GF-D8 (cell line): ENCODE measurements around the gene SMIM30.

Source experiments
- DNase-seq: peaks from one replicate; lab custom pipeline; 2025; lab: John Stamatoyannopoulos, UW

Gene SMIM30

GRCh38 chr7:113100121-113100603 lies 18.2 kb downstream of the SMIM30 start:
- no peak for DNase-seq

DNA sequence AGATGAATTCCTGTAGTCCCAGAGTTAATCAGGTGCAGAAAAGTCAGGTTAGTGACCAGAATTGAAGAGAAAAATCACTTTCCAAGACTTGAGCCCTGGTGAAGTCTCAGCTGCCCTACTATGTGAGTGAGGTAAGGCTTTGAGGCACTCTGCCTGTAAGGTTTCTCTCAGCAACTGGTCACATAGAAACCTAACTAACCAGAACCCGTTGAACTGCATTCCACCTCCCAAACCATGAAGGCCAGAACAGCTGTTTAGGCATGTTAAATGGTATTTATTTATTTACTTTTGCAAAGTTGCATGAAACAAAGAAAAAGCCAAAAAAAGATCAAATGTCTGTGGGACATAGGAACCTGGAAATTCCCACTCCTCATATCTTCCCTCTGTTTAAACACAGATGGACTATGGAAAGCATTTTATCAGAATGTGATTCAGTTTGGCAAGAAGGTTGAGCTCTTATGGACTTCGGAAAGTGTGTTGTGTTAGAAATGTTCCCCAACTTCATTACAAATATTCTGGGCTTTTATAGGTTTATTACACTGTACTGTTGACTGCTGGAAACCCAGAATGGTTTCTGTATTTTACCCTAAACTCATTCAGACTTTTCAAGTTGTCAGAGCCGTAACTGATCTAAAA lies 19.0 kb downstream of the SMIM30 start:
- DNase-seq, result no peak

- no peak for DNase-seq
These were observed 23.7 kb downstream of the SMIM30 start for GRCh38 chr7:113094517-113095249.

GRCh38 chr7:113093561-113093960 lies 24.8 kb downstream of the SMIM30 start:
- no peak for DNase-seq

- DNase-seq, result no peak
These were observed 25.6 kb downstream of the SMIM30 start for GRCh38 chr7:113092762-113093161.

GRCh38 chr7:113087071-113087998 lies 31.0 kb downstream of the SMIM30 start:
- DNase-seq, result no peak

GRCh38 chr7:113086431-113086888 lies 31.9 kb downstream of the SMIM30 start, which contains the start of gene GPR85:
GPR85 (minus strand) TSS chr7:113086827; CDS start chr7:113084721, 2,106 bp downstream.
- DNase-seq, result no peak

- DNase-seq, result no peak
These were observed 32.5 kb downstream of the SMIM30 start for GRCh38 chr7:113085781-113086390.

DNA sequence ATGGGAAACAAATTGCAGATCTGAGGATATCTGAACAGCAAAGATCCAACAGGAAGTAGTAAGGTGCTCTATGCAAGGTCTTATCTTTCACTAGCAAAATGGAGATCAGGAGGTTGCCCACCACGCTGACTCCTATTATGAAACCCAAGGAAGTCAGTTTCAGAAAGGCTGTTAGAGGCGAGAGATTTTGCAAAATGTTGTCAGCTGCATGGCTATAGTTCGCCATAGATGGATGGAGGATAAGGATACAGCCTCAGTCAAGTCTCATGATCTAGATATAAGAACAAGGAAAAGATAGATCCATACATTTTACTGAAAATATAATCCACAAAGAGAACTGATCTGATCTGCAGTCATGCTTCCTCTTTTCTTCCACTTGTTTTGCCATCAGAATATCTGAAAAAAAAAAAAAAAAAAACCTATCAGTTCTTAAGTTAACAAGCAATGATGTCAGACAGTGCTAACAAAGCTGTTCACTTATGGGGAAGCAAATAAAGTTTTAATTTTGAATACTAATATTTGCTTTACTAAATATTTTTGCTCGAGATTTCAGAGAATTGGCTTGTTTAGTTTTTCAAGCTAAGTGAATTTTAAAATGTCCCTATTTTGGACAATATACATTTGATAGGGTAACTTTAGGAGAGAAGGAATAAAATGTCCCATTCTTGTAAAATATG lies 33.7 kb downstream of the SMIM30 start:
- no peak for DNase-seq

- DNase-seq, result no peak
These were observed 34.4 kb downstream of the SMIM30 start for GRCh38 chr7:113083816-113084495.

GRCh38 chr7:113083132-113083815 lies 35.1 kb downstream of the SMIM30 start:
- no peak for DNase-seq

DNA sequence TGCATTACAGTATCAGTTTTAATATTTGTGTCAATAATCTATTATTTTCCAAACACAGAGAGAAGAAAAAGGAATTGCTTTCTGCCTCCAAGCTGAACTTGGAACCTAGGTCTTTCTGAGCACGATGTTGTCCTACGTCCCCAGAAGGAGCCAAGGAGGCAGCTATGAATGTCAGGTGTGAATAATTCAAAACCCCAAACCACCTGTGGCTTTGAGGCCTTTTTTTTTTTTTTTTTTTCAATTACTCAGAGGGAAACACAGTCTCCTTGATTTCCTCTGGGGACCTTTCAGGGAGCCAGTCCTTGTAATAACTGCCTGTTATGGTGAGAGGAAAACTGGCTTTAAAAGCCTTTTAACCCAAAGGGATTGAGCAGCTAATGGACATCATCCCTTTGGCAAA lies 40.0 kb downstream of the SMIM30 start:
- DNase-seq, result no peak

GRCh38 chr7:113076703-113077102 lies 41.7 kb downstream of the SMIM30 start:
- no peak for DNase-seq

DNA sequence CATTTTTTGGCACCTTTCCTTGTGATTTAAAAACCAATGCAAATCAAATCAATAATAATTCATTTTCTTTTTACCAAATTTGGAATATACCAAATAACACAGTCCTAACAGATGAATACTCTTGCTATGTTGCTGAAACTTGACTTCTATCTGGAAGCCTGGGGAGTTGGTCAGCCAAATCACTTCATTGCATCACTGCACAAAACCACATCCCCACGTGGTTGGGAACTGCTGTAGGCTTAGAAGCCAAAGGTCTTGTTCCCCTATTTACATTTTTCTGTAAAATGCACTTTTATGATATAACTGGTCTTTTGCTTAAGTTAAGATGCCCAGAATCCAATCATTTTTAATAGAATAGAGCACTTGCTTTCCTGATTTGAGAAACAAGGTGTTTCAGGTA lies 46.9 kb downstream of the SMIM30 start:
- DNase-seq, result peak; percentile 55
